ENCODE measurements around the gene SH3RF3. TPM values are rescaled to one million over a fixed set of nuclear protein-coding genes. Genes with fewer than 3 reads are reported as not detected.

SH3RF3 gene
- total and polyA plus RNA-seq, 2 of the 13 experiments (the other 11 are each of a cell fraction or from before 2014, with no cell fraction given) = 0.04 TPM; not detected in 1

DNA sequence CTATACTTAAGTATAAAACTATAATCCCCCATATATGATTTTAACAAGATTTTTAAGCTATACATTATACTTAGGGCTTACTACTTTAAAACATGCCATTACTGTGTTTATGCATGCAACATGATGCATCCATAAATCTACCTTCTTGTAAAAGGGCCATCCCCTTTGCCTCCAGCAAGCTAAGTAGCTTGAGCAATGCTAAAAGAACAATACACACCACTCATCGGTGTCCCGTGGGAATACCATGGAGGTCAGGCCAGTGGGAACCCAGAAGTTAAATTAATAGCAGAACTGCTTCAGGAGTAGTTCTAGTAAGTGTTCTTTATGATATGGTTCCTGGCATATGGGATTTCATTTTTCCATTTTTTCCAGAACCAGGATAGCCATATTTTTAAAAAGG, 37.8 kb downstream of the SH3RF3 start:
- DNase-seq (ENCODE audit: low spot score) (no peak), FAIRE-seq (no peak), ATAC-seq (no peak)
- H3K79me2 ChIP-seq (ENCODE audit: insufficient read depth, low read length) = no peaks in the 10 kb centered on the region
- H3K4me3 ChIP-seq (replicated peaks in 1 of 3; ENCODE audit: insufficient read depth in 1 of 3, low read depth in 2 of 3, low read length in 3 of 3) = no peak overlapping the region
- H3K9me3 ChIP-seq (ENCODE audit: low read length) = no peaks in the 10 kb centered on the region
- no peak overlapping the region for H3K4me2 ChIP-seq (ENCODE audit: low read depth, low read length)
- H3K4me1 ChIP-seq (ENCODE audit: insufficient read depth, low read length) = no peaks in the 10 kb centered on the region
- H2AFZ ChIP-seq (ENCODE audit: low read length) = no peak overlapping the region
- H3K27ac ChIP-seq (ENCODE audit: extremely low read length, insufficient read depth, low read length) = no peak overlapping the region
- peaks cover 0 to under 1% of the 10 kb centered on the region in 2 experiments; a peak in 2 of 5 replicates for H3K27me3 ChIP-seq (ENCODE audit: control insufficient read depth in 1 of 2, insufficient read depth in 2 of 2, low read length in 2 of 2)
- ChIA-PET POLR2A (no interaction called here), CTCF (ENCODE audit: low intra/inter-chr PET ratio, low total read pairs) (no interaction called here)
- WGBS (ENCODE audit: low lambda C conversion rate) = 30% methylated on average over 2 of the region's 2 CpGs
- no peak overlapping the region for H3K9ac ChIP-seq (ENCODE audit: insufficient read depth, low read depth, low read length)
- BruUV-seq (replicated peaks) = no TSS peak
- no peak for TF ChIP-seq HBP1 (CRISPR knock-in tag; IDR thresholded peaks at IDR 0.05; ENCODE audit: low read depth)
- no peak for TF ChIP-seq KLF13 (CRISPR knock-in tag; IDR thresholded peaks at IDR 0.05)
- no peak for TF ChIP-seq KDM3A (CRISPR knock-in tag; IDR thresholded peaks at IDR 0.05; ENCODE audit: low read depth)
- TF ChIP-seq ZNF724P (CRISPR knock-in tag; IDR thresholded peaks at IDR 0.05; ENCODE audit: borderline replicate concordance) = no peak
- no peak for TF ChIP-seq ZNF251 (CRISPR knock-in tag; IDR thresholded peaks at IDR 0.05)
- no peak for TF ChIP-seq KDM5B (CRISPR knock-in tag; IDR thresholded peaks at IDR 0.05; ENCODE audit: borderline replicate concordance)
- no peaks in the 10 kb centered on the region for H4K20me1 ChIP-seq (ENCODE audit: insufficient read depth, low read length)
- intact Hi-C loops (cut with micrococcal nuclease; ENCODE audit: unreplicated experiment) (no loop called here), in situ Hi-C loops (cut with HindIII; ENCODE audit: extremely low pct_ligation_motif_present, low pct_unique_long_range_greater_than_20kb) (no loop called here)
- no peaks in the 10 kb centered on the region for H3K36me3 ChIP-seq (replicated peaks in 1 of 2; ENCODE audit: control insufficient read depth in 1 of 2, insufficient read depth in 2 of 2, low read length in 2 of 2)

DNA sequence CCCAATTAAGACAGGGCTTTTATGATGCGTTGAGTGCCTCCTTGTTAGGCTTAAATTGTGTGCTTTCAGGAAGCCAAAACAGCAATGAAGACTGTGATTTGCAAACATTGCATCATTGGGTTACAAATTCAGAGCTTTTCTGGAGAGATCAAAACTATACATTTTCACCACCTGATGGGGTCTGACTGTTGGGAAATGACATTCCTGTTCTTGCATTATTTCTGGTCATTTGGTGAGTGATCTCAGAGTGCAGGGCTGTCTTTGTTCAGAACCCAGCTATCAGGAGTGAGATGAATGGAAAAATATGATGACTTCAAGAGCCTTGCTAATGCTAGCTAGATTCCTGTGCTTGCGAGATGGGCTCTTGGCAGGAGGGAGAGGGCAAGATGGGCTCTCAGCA, 39.1 kb downstream of the SH3RF3 start:
- H3K27me3 ChIP-seq (ENCODE audit: control insufficient read depth in 1 of 2, insufficient read depth in 2 of 2, low read length in 2 of 2) = peaks cover 0 to 1% of the 10 kb centered on the region in 2 experiments; a peak in 2 of 5 replicates
- no peak overlapping the region for H2AFZ ChIP-seq (ENCODE audit: low read length)
- BruUV-seq (replicated peaks) = no TSS peak
- ChIA-PET POLR2A (no interaction called here), CTCF (ENCODE audit: low intra/inter-chr PET ratio, low total read pairs) (no interaction called here)
- H3K4me3 ChIP-seq (replicated peaks in 1 of 3; ENCODE audit: insufficient read depth in 1 of 3, low read depth in 2 of 3, low read length in 3 of 3) = no peak overlapping the region
- no peaks in the 10 kb centered on the region for H3K9me3 ChIP-seq (ENCODE audit: low read length)
- no peaks in the 10 kb centered on the region for H3K79me2 ChIP-seq (ENCODE audit: insufficient read depth, low read length)
- peak; percentile 30 for FAIRE-seq
- H3K4me1 ChIP-seq (ENCODE audit: insufficient read depth, low read length) = no peaks in the 10 kb centered on the region
- no peak for DNase-seq (ENCODE audit: low spot score)
- intact Hi-C loops (cut with micrococcal nuclease; ENCODE audit: unreplicated experiment) (no loop called here), in situ Hi-C loops (cut with HindIII; ENCODE audit: extremely low pct_ligation_motif_present, low pct_unique_long_range_greater_than_20kb) (no loop called here)
- 0 out of 2 replicates have a peak, but pooled peaks have one; percentile 17 for TF ChIP-seq CEBPB (IDR thresholded peaks at IDR 0.05; ENCODE audit: borderline replicate concordance, low read depth, low read length)
- no peak for TF ChIP-seq ZBTB1 (CRISPR knock-in tag; IDR thresholded peaks at IDR 0.05; ENCODE audit: borderline replicate concordance)
- peak; percentile 26; the same call in 1 of the 2 replicates for TF ChIP-seq ATF7 (IDR thresholded peaks at IDR 0.05)
- TF ChIP-seq ATF7 (CRISPR knock-in tag; IDR thresholded peaks at IDR 0.05) = no peak
- H3K36me3 ChIP-seq (replicated peaks in 1 of 2; ENCODE audit: control insufficient read depth in 1 of 2, insufficient read depth in 2 of 2, low read length in 2 of 2) = no peaks in the 10 kb centered on the region
- H3K9ac ChIP-seq (ENCODE audit: insufficient read depth, low read depth, low read length) = no peak overlapping the region
- no peaks in the 10 kb centered on the region for H4K20me1 ChIP-seq (ENCODE audit: insufficient read depth, low read length)
- no peak overlapping the region for H3K4me2 ChIP-seq (ENCODE audit: low read depth, low read length)
- 72% methylated on average over 2 of the region's 2 CpGs for WGBS (ENCODE audit: low lambda C conversion rate)
- no peak overlapping the region for H3K27ac ChIP-seq (ENCODE audit: extremely low read length, insufficient read depth, low read length)
- no peak for ATAC-seq
